ENCODE results near the gene TOMM34.

TOMM34 gene

DNA sequence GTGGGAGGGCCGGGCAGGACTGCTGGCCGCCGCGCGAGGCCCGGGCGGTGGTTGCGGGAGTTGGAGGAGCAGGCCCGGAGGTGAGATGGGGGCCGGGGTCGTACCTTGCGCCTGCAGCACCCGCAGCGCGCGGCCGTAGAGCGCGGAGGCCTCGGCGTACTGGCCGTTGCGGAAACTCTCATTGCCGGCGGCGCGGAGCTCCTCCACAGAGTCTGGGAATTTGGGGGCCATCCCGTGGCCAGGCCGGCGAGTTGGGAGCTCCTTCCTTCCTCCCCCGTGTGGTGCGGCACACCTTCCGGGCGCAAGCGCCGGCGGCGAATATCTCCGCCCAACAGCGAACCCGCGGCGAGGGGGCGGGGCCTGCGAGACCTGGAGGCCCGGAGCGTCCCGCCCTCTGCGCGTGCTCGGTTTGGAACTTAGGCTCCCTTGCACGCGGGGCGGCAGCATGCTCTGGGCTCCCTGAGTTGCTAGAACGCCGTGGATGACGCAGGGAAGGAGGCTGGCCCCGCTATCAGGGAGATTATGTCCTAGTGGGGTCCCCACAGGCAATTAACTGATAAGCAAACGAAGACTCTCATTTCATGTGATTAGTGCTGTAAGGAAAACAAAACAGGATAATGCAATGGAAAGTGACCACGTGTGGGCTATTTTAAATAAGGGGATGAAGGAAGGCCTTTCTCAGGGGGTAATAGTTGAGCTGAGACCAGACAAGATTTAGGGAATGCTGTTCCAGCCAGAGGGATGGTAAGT, at the start of gene TOMM34:
Gene TOMM34 (minus strand): TSS at position 295 of the 750 bp plus-strand sequence. CDS start 64 bp downstream, at position 231.
- peak; percentile 84 for DNase-seq (ENCODE audit: low spot score)
- peak; percentile 62 for FAIRE-seq

DNA sequence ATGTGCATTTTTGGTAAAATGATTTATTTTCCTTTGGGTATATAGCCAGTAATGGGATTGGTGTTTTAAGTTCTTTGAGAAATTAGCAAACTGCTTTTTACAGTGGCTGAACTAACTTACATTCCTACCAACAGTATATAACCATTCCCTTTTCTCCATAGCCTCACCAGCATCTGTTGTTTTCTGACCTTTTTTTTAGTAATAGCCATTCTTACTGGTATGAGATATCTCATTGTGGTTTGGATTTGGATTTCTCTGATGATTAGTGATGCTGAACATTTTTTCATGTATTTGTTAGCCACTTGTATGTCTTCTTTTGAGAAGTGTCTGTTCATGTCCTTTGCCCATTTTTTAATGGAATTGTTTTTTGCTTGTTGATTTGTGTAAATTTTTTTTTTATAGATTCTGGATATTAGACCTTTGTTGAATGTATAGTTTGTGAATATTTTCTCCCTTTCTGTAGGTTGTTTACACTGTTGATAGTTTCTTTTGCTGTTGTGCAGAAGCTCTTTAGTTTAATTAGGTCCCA, 48.4 kb upstream of the TOMM34 start:
- DNase-seq (ENCODE audit: low spot score) (no peak), FAIRE-seq (no peak)

DNA sequence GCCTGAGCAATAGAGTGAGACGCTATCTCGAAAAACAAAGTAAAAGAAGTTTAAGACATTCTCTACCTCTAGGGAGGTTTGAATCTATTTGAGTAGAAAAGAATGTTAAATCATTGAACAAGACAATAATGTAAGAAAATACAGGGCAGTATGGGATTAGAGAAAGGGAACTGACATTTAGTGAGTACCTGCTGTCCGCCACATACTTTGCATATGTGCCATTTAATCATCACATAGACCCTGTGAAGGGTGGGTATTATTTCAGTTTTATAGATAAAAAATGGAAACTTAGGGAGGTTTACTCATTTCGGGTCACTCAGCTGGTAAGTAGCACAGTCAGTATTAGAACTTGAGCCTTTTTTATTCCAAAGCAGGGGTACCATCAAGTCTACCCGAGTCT, 37.5 kb upstream of the TOMM34 start:
- no peak for DNase-seq (ENCODE audit: low spot score)
- no peak for FAIRE-seq

GRCh38 chr20:44997171-44997570, 37.0 kb upstream of the TOMM34 start:
- FAIRE-seq: no peak
- no peak for DNase-seq (ENCODE audit: low spot score)

- peak; percentile 49 for FAIRE-seq
- no peak for DNase-seq (ENCODE audit: low spot score)
Observed at GRCh38 chr20:44993343-44993742, 33.1 kb upstream of the TOMM34 start.

GRCh38 chr20:44990957-44991356, 30.8 kb upstream of the TOMM34 start:
- FAIRE-seq: no peak

GRCh38 chr20:44990425-44990824, 30.2 kb upstream of the TOMM34 start:
- FAIRE-seq: no peak

More at GRCh38 chr20:44990957-44991356, 30.8 kb upstream of the TOMM34 start:
- DNase-seq (ENCODE audit: low spot score): no peak

DNA sequence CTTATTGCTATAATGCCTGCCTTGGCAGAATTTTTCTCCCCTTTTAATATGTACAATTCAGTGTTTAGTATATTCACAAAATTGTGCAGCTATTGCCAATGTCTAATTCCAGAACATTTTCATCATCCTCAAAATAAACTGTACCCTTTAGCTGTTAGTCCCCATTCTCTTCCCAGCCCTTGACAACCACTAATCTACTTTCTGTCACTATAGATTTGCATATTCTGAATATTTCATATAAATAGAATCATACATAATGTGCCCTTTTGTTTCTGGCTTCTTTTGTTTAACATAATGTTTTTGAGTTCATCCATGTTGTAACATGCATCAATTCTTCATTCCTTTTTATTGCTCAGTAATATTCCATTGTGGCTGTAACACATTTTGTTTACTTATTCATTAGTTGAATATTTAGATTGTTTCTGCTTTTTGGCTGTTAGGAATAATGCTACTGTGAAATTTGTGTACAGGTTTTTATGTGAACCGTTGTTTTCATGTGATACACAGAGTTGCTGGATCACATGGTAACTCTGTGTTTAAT, 28.5 kb upstream of the TOMM34 start:
- FAIRE-seq (no peak), DNase-seq (ENCODE audit: low spot score) (no peak)

More at GRCh38 chr20:44990425-44990824, 30.2 kb upstream of the TOMM34 start:
- DNase-seq (ENCODE audit: low spot score): no peak

GRCh38 chr20:44983093-44983674, 23.0 kb upstream of the TOMM34 start:
- FAIRE-seq: no peak

DNA sequence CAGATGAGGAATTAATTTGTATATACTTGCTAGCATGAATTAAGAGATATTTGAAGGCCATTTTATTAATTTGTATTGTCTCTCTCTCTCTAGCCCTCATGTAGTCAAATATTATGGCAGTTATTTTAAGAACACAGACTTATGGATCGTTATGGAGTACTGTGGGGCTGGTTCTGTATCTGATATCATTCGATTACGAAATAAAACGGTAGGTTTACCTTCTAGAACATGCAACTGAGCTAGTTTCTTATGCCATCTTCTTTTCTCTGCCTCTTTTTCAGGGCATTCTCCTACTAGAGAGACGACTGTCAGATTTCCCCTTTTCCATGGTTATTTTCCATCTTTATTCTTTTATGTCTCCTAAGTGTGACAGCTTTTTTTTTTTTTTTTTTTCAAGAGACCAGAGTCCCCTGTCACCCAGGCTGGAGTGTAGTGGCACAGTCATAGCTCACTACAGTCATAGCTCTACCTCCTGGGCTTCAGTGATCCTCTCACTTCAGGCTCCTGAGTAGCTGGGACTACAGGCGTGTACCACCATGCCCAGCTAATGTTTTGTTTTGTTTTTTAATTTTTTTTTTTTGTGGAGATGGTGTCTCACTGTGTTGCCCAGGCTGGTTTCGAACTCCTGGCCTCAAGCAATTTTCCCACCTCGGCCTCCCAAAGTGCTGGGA, 21.7 kb upstream of the TOMM34 start:
- FAIRE-seq (no peak), DNase-seq (ENCODE audit: low spot score) (no peak)

More at GRCh38 chr20:44983093-44983674, 23.0 kb upstream of the TOMM34 start:
- no peak for DNase-seq (ENCODE audit: low spot score)

DNA sequence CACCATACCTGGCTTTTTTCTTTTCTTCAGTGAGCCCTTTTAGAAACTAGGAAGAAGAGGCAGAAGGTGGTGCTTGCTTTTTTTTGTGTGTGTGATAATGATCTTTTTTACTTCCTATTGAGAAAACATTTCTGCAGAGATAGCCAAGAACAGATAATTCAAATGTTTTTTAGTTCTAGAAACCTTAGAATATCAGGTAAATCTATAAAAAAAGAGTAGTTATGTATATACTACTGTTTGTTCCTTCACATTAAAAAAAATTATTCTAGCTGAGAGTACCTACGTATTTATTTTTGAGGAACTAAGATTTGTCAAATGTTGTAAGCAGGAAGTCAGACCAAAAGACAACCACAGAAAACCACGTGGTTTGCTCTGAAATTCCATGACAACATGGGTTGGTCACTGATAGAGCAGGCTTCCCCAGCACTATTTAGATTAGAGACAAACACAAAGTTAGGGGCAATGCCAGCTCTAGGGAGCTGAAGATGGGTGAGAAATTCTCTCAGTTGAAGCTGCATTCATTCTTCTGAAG, 19.0 kb upstream of the TOMM34 start:
- FAIRE-seq (no peak), DNase-seq (ENCODE audit: low spot score) (no peak)

GRCh38 chr20:44976698-44977097, 16.5 kb upstream of the TOMM34 start:
- DNase-seq (ENCODE audit: low spot score): no peak
- no peak for FAIRE-seq

- FAIRE-seq (no peak), DNase-seq (ENCODE audit: low spot score) (no peak)
Observed at GRCh38 chr20:44973053-44973452, 12.9 kb upstream of the TOMM34 start.

- DNase-seq (ENCODE audit: low spot score): no peak
- no peak for FAIRE-seq
Observed at GRCh38 chr20:44970243-44970757, 10.1 kb upstream of the TOMM34 start.

- no peak for DNase-seq (ENCODE audit: low spot score)
- no peak for FAIRE-seq
Observed at GRCh38 chr20:44969300-44969894, 9.2 kb upstream of the TOMM34 start.

- FAIRE-seq (no peak), DNase-seq (ENCODE audit: low spot score) (peak; percentile 36)
Observed at GRCh38 chr20:44967207-44967807, 7.1 kb upstream of the TOMM34 start.

GRCh38 chr20:44966030-44966961, 6.1 kb upstream of the TOMM34 start, which contains the start of gene STK4:
Gene STK4 (plus strand): TSS chr20:44966512. CDS start chr20:44966569, 57 bp downstream.
- peak; percentile 32 for FAIRE-seq
- peak; percentile 83 for DNase-seq (ENCODE audit: low spot score)

DNA sequence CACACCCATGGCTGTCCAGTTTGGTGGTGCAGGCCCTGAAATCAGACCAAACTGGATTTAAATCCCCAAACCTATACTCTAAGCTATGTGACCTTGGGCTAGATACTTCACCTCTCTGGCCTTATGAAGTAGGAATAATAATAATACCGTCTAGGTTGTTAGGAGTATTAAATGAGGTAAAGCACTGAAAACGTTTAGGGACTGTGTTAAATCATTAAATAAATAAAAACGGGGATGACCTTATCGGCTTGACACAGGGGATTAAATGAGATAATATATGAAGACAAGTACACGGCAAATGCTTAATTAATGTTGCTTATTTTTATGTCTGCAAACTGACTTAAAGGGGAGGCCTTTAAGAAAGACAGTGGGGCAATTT, 5.4 kb upstream of the TOMM34 start:
- no peak for FAIRE-seq
- no peak for DNase-seq (ENCODE audit: low spot score)

Data from RCC 7860 (cell line).